GM12873 (cell line): ENCODE data around the gene AP4E1.

ENCODE experiments used
- TF ChIP-seq, protein P1 (sequence below): IDR thresholded peaks from 2 replicates; pipeline ENCODE4 v1.5.1; 2012; ENCODE audit warnings: low read depth, mild to moderate bottlenecking, moderate library complexity, low read length, control low read depth; ENCODE audit not compliant: insufficient read depth; ENCODE audit errors: missing control alignments

The AP4E1 gene

DNA sequence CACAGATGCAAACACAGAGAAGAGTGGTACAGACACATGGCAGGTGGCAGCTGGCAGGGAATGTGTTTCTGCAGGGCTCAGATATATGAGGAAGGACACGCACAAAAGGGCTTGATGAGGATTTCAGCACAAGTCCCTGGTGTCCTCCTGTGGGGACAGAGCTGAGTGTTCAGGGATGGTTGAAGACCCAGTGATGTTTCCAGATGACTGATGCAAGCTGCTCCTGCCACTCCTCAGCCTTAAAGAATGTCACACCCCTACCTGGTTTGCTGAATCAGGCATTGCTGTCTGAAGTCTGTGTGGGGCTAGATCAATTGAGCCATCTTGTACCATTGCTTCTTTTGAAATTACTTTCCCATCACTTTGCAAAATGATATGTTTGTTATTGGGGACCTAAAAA, 146.1 kb downstream of the AP4E1 start:
- TF ChIP-seq, protein P1, sequence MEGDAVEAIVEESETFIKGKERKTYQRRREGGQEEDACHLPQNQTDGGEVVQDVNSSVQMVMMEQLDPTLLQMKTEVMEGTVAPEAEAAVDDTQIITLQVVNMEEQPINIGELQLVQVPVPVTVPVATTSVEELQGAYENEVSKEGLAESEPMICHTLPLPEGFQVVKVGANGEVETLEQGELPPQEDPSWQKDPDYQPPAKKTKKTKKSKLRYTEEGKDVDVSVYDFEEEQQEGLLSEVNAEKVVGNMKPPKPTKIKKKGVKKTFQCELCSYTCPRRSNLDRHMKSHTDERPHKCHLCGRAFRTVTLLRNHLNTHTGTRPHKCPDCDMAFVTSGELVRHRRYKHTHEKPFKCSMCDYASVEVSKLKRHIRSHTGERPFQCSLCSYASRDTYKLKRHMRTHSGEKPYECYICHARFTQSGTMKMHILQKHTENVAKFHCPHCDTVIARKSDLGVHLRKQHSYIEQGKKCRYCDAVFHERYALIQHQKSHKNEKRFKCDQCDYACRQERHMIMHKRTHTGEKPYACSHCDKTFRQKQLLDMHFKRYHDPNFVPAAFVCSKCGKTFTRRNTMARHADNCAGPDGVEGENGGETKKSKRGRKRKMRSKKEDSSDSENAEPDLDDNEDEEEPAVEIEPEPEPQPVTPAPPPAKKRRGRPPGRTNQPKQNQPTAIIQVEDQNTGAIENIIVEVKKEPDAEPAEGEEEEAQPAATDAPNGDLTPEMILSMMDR = no peak
